ENCODE measurements around the gene CLDN10. TPM values are rescaled to one million over a fixed set of nuclear protein-coding genes. Genes with fewer than 3 reads are reported as not detected.

Gene CLDN10
- total RNA-seq, 4 donors from 2014 or later = 0.54 TPM; not detected in 3

DNA sequence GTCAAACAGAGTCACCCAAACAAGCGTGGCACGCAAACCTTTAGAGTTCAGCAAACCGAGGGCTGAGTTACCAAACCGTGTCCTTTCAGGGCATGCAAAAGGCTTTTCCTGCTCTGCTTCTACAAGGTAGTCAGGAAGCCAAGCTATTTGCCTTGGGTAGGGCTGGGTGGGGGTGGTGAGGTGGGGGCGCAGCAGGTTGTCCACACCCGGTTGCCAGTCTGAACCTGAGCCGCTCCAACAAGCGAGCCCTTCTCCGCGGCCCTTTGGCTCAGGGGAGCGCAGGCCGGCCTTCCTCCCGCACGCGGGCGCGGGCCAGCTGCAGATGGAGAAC lies 347 bp upstream of the CLDN10 start:
- H3K36me3 ChIP-seq = no peaks in the 10 kb centered on the region
- H3K9me3 ChIP-seq = no peaks in the 10 kb centered on the region
- H3K4me1 ChIP-seq = peaks cover 0 to 17% of the 10 kb centered on the region in 2 donors
- H3K27me3 ChIP-seq = peaks cover 14% of the 10 kb centered on the region
- H3K27ac ChIP-seq = no peak overlapping the region
- 20 to 26% methylated on average over 7 to 11 of the region's 17 CpGs for WGBS, 2 donors
- no peak overlapping the region for H3K4me3 ChIP-seq (replicated peaks in 1 of 3)
- intact Hi-C loops (cut with DNase I) = no loop called here
- DNase-seq = no peak
- no peak for TF ChIP-seq POLR2A (IDR thresholded peaks at IDR 0.05)
- TF ChIP-seq, protein P1, sequence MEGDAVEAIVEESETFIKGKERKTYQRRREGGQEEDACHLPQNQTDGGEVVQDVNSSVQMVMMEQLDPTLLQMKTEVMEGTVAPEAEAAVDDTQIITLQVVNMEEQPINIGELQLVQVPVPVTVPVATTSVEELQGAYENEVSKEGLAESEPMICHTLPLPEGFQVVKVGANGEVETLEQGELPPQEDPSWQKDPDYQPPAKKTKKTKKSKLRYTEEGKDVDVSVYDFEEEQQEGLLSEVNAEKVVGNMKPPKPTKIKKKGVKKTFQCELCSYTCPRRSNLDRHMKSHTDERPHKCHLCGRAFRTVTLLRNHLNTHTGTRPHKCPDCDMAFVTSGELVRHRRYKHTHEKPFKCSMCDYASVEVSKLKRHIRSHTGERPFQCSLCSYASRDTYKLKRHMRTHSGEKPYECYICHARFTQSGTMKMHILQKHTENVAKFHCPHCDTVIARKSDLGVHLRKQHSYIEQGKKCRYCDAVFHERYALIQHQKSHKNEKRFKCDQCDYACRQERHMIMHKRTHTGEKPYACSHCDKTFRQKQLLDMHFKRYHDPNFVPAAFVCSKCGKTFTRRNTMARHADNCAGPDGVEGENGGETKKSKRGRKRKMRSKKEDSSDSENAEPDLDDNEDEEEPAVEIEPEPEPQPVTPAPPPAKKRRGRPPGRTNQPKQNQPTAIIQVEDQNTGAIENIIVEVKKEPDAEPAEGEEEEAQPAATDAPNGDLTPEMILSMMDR (IDR thresholded peaks at IDR 0.05) = no peak

DNA sequence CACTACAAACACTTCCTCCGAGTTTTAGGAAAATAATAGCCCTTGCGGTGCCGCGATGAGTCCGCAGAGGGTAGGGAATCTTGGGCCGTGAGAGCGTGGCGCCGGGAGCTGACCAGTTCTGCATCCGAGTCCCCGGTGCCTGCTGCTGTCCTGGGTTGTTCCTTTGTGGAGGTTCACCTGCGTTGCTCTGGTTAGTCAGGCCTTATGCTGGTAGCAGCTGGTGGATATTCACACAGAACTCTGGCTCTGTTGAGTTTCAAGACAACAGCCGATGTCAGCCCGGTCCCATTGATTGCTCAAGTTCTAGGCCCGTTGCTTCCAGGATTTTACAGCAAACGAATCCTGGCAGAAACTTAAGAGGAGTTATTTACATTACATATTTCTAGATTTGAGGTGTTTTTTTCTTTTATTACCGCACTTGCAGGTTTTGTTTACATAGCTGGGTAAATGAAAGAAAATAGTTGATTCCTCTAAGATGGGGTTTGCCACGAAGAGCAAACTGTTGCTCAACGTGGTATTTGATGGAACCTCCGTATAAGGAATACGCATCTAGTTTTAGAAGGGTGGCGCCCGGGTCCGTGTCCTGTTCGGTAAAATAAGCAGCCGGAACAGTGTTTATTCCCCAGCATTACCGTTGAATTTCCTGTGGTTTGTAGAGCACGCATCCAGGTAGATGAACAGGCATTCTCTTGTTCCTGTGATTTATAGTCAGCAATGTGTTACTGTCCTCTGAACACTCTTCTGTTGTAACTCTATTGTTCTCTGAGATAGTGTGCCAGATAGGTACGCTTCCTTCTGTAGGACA lies 1.3 kb downstream of the CLDN10 start:
- no peak for DNase-seq
- no peaks in the 10 kb centered on the region for H3K36me3 ChIP-seq
- intact Hi-C loops (cut with DNase I) = no loop called here
- peaks cover 14% of the 10 kb centered on the region for H3K27me3 ChIP-seq
- H3K27ac ChIP-seq = no peak overlapping the region
- no peak for TF ChIP-seq POLR2A (IDR thresholded peaks at IDR 0.05)
- TF ChIP-seq, protein P1 (IDR thresholded peaks at IDR 0.05) = no peak
- peaks cover 0 to 18% of the 10 kb centered on the region in 2 donors for H3K4me1 ChIP-seq
- no peak overlapping the region for H3K4me3 ChIP-seq (replicated peaks in 1 of 3)
- WGBS, 2 donors = 52 to 53% methylated on average over 29 of the region's 29 CpGs
- H3K9me3 ChIP-seq = no peaks in the 10 kb centered on the region

DNA sequence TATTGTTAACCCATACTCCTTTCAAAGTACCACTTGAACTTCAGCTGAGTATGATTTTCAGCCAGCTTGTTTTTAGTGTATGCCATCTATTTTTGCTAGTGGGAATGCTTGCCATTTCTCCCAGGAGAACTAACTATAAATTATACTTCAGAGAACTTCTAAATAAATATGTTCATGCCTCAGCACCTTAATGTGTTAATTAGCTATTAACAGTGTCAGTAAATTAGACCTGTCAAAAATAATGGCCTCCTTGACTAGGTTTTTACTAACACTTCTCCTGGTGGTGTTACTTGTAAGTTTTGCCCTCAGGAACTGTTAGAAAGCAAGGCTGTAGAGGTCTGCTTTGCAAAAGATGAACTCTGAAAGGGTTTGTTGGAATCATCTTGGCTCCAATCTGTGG lies 4.5 kb downstream of the CLDN10 start:
- Histone ChIP-seq H3K27me3 (peaks cover 11% of the 10 kb centered on the region), H3K9me3 (no peaks in the 10 kb centered on the region), H3K27ac (no peak overlapping the region), H3K36me3 (no peaks in the 10 kb centered on the region), H3K4me3 (replicated peaks in 1 of 3) (no peak overlapping the region), H3K4me1 (peaks cover 0 to 17% of the 10 kb centered on the region in 2 donors)
- intact Hi-C loops (cut with DNase I) = no loop called here
- DNase-seq = no peak
- no peak for TF ChIP-seq POLR2A (IDR thresholded peaks at IDR 0.05)
- TF ChIP-seq, protein P1 (IDR thresholded peaks at IDR 0.05) = no peak

DNA sequence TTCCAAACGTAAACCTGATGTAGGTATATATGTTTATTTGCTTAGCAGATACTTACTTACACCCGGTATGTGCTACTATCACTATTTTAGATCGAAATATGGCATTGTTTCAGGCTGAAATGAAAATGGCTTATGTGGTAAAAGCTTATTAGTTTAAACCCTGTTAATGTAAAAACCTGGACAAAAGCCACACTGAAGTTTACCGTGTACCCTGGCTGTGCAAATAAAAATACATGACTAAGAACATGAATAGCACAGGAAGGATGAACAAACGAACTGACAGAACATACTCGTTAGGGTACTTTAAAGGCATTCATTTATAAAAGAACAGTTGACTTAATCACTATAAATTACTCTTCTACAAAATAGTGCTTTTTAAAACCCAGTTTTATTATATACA lies 6.6 kb downstream of the CLDN10 start:
- H3K27me3 ChIP-seq = no peaks in the 10 kb centered on the region
- WGBS, 2 donors = 77 to 78% methylated on average over 6 of the region's 6 CpGs
- intact Hi-C loops (cut with DNase I) = no loop called here
- no peak for DNase-seq
- no peak overlapping the region for H3K27ac ChIP-seq
- no peak overlapping the region for H3K4me3 ChIP-seq (replicated peaks in 1 of 3)
- H3K36me3 ChIP-seq = no peaks in the 10 kb centered on the region
- no peak for TF ChIP-seq POLR2A (IDR thresholded peaks at IDR 0.05)
- TF ChIP-seq, protein P1 (IDR thresholded peaks at IDR 0.05) = no peak
- H3K4me1 ChIP-seq = peaks cover 0 to 6% of the 10 kb centered on the region in 2 donors
- H3K9me3 ChIP-seq = no peaks in the 10 kb centered on the region

DNA sequence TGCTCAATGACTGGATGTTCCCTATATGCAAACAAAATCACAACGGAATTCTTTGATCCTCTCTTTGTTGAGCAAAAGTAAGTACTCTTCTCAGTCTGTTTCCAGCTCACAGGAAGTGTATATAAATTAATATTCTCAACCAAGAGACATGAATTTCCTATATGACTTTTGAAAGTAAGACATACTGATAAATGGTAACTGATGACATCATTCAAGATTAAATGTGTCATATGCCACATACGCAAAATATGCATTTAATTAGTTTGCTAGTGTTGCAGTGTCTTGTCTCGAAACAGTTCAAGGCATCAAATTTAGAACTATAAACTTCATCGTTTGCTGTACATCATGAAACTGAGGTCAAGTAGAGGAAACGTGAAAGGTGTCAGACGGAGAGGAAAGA lies 7.9 kb downstream of the CLDN10 start:
- no peak for DNase-seq
- Histone ChIP-seq H3K4me1 (peaks cover 0 to 6% of the 10 kb centered on the region in 2 donors), H3K4me3 (replicated peaks in 1 of 3) (no peak overlapping the region), H3K9me3 (no peaks in the 10 kb centered on the region), H3K27me3 (no peaks in the 10 kb centered on the region), H3K27ac (no peak overlapping the region), H3K36me3 (no peaks in the 10 kb centered on the region)
- intact Hi-C loops (cut with DNase I) = no loop called here
- no peak for TF ChIP-seq POLR2A (IDR thresholded peaks at IDR 0.05)
- TF ChIP-seq, protein P1 (IDR thresholded peaks at IDR 0.05) = no peak
- 84 to 85% methylated on average over 6 of the region's 6 CpGs for WGBS, 2 donors

Measured in thyroid gland (tissue), 4 donors.